Hepatic stellate cell (primary cell): ENCODE results near the gene SMURF2.

Experiments used
- DNase-seq: peaks from one replicate; pipeline ENCODE4 v3.0.0; 2011; ENCODE audit warnings: low spot score

SMURF2 gene

GRCh38 chr17:64502021-64502420 is 160.1 kb downstream of the SMURF2 start:
- no peak for DNase-seq

GRCh38 chr17:64500862-64501765 is 161.0 kb downstream of the SMURF2 start:
- DNase-seq = no peak

GRCh38 chr17:64500487-64500859 is 161.6 kb downstream of the SMURF2 start:
- no peak for DNase-seq

DNA sequence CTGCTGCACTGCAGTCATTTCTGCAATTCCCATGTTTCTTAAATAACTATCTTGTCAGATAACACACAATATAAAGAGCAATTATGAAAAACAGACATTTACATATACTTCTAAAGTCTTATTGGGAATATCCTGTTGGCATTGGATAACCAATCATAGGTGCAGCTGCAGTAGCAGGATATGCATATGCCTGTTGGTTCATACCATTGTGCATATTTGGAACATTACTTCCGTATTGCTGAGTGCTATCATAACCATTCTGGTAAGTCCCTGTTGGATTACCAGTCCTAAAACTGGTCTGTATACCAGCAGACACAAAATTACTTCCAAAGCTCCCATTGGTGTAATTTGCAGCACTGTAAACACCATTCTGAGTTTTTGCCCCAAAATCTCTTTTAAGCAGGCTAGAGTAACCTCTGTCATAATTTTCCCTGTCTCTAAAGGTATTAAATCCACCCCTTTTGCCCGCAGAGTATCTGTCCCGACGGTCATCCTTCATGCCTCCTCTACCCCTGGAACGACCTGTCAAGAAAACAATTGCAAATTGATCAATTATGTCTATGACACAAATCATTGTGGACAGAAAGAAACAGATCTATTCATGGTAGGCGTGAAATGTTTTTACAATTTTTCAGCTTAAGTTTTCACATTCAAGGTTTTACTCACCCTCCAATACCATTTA is 162.2 kb downstream of the SMURF2 start:
- DNase-seq = no peak

DNA sequence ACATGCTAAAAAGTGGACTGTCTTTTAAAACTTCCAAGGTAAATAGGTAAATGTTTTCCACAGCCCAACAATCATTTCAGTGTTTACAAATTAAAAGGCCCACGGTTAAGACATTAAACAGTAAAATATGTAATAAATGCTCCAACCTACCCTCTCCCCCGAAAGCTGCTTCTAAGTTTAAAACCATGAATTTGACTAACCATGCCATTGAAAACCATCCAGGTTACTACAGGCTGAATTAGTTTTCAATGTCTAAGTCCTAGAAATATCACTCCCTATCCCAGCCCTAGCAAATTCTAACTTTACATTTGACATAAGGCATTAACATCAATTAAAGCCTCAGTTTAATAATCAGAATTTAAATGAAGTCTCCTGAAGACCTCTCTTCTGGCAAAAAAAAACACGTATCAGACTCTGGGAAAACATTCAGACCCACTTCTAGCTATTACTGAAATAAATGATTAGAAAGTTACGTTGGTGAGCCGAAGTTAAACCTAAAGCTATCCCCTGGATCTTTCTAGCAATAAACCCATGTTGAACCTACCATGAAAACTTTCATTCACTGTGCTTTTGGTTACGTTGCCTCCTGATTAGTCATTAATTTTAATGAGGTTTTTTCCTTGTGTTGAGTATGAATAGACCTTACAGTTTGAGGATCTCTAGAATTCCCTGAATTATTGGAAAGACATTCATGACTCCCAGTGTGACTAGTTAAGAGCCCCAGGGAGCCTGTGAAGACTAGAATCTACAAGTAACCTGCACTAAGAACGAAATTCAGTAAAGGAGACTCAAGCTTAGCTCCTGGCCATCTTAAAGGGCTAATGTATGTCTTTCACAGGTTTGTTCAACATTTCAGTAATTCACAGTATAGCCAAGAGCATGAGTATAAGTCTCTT is 163.6 kb downstream of the SMURF2 start:
- no peak for DNase-seq

DNA sequence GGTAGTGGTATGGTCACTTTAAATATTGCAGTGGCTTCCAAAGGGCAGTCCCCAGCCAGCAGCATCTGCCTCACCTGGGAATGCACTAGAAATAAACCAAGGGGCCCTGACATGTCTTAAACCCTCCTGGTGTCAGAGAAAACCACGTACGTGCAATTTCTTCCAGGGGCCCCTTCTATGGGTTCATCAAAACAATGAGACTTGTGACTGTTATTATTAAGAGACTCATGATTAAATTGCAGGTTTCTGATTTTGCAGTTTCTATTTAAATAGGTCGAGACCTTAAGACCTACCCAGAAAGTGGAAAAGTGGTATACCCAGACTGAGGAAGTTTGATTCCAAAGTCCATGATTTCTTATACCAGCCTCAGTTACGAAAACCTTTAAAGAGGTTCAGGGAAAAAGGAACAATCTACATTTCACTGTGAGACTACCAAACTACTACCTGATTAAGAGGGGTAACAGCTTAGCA is 164.5 kb downstream of the SMURF2 start:
- DNase-seq = no peak

GRCh38 chr17:64496786-64497564 is 165.1 kb downstream of the SMURF2 start, which contains the start of gene POLG2:
TSS of gene POLG2 (minus strand) at chr17:64497054. CDS start at chr17:64496968, 86 bp downstream.
- peak; percentile 91 for DNase-seq

DNA sequence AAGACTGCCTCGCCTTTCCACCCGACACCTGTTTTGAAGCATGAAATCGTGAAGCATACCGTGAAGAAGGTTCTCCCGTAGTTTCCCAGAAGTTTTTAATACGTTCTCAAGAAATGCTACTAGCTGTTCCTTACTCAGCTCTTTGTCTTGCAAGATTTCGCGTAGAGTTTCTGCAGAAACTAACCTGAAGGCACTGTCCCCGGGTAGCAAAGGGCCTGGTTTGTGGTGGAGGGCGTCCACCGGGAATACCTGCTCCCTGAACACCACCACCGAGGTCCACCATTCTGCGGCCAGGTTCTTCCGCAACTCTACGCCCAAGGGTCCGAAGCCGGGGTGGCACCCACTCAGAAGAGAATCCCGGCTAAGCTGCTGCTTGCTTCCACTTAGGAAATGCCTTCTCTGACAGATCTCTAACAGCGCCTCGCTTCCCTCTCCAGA is 165.7 kb downstream of the SMURF2 start:
- peak; percentile 53 for DNase-seq
